ENCODE data around the gene DPYSL3. TPM values are rescaled to one million over a fixed set of nuclear protein-coding genes. Genes with fewer than 3 reads are reported as not detected.

The DPYSL3 gene
- total and polyA plus RNA-seq, 2 donors (not counting 3 experiments of a cell fraction or from before 2014, with no cell fraction given), result 80.3 to 146 TPM

GRCh38 chr5:147458581-147458980 lies 51.3 kb downstream of the DPYSL3 start:
- Histone ChIP-seq H3K4me1 (ENCODE audit: control insufficient read depth, extremely low read depth, insufficient read depth, low read length) (peaks cover 4% of the 10 kb centered on the region), H3K4me2 (ENCODE audit: insufficient read depth, low read length) (no peak overlapping the region), H3K4me3 (replicated peaks in 1 of 3; ENCODE audit: insufficient read depth in 1 of 3, low read depth in 1 of 3, low read length in 3 of 3) (no peak overlapping the region), H3K9me3 (replicated peaks; ENCODE audit: control insufficient read depth, insufficient read depth, low read length) (no peaks in the 10 kb centered on the region), H4K20me1 (replicated peaks; ENCODE audit: control insufficient read depth, extremely low read depth, insufficient read depth, low read length) (peaks cover 2% of the 10 kb centered on the region), H3K36me3 (ENCODE audit: control insufficient read depth in 2 of 2, extremely low read depth in 1 of 2, insufficient read depth in 2 of 2, low read length in 2 of 2) (no peaks in the 10 kb centered on the region), H3K27ac (ENCODE audit: insufficient read depth, low read depth, low read length) (no peak overlapping the region), H3K79me2 (ENCODE audit: control insufficient read depth, insufficient read depth, low read length) (peaks cover 21% of the 10 kb centered on the region), H3K9ac (replicated peaks; ENCODE audit: extremely low read depth, insufficient read depth, low read length) (no peak overlapping the region), H3K9me1 (replicated peaks; ENCODE audit: control insufficient read depth, extremely low read depth, insufficient read depth, low read length) (no peaks in the 10 kb centered on the region), H3K27me3 (ENCODE audit: control insufficient read depth in 2 of 2, insufficient read depth in 2 of 2, low read length in 2 of 2) (no peaks in the 10 kb centered on the region), H2AFZ (ENCODE audit: low read depth, low read length) (no peak overlapping the region)
- no peak for FAIRE-seq
- intact Hi-C loops (cut with micrococcal nuclease) (no loop called here), dilution Hi-C loops (cut with MboI; ENCODE audit: extremely low pct_ligation_motif_present, low sequenced_read_pairs) (no loop called here)
- ChIA-PET POLR2A (no interaction called here), CTCF (interaction anchor here (3.1 to 4.3 kb wide), 2 partner anchors 100 to 120 kb away, joined by 14 to 36 read pairs; no protein-coding TSS in a partner anchor)
- BruUV-seq (replicated peaks), result no TSS peak
- TF ChIP-seq GATA2 (IDR thresholded peaks at IDR 0.05; ENCODE audit: insufficient read depth, insufficient read length, low read depth, low read length), result no peak
- TF ChIP-seq MYC (IDR thresholded peaks at IDR 0.05; ENCODE audit: low read depth, low read length), result no peak
- TF ChIP-seq MAX (IDR thresholded peaks at IDR 0.05; ENCODE audit: insufficient read depth, insufficient read length), result no peak
- TF ChIP-seq EZH2 (IDR thresholded peaks at IDR 0.05; ENCODE audit: borderline replicate concordance, low read depth, low read length, severe bottlenecking), result no peak
- no peak for TF ChIP-seq FOS (IDR thresholded peaks at IDR 0.05; ENCODE audit: borderline replicate concordance, insufficient read depth, low read length)
- TF ChIP-seq CTCF (IDR thresholded peaks at IDR 0.05; ENCODE audit: extremely low read depth in 1 of 2, insufficient read depth in 1 of 2, low read depth in 1 of 2, low read length in 2 of 2), result no peak
- no peak for TF ChIP-seq JUN (IDR thresholded peaks at IDR 0.05; ENCODE audit: borderline replicate concordance, insufficient read depth, insufficient read length, low read depth)
- TF ChIP-seq POLR2A (IDR thresholded peaks at IDR 0.05; ENCODE audit: low read depth, low read length), result no peak
- TF ChIP-seq POLR2AphosphoS5 (IDR thresholded peaks at IDR 0.05; ENCODE audit: insufficient read depth, low read depth, low read length), result no peak
- DNase-seq (ENCODE audit: low read depth, low spot score), result no peak
